Neural cell (in vitro differentiated cells): ENCODE results near the gene NUTM2B. TPM values are rescaled to one million over a fixed set of nuclear protein-coding genes. Genes with fewer than 3 reads are reported as not detected.
"Not testable (repeated sequence)": the region's sequence is repeated elsewhere in the genome, so short reads cannot be mapped to it uniquely, and the experiment has no call there.

Experiments
- H2AFZ ChIP-seq: fragments of 200-600, 300-800 bp; sonication (generic), shearing (Covaris generic); 2 replicates; pipeline ENCODE4 v1.6.0; 2014; ENCODE audit warnings: low read depth, mild to moderate bottlenecking, antibody characterized with exemption, low read length, moderate library complexity
- H3F3A ChIP-seq: fragments of 200-600 bp; shearing (Covaris generic); 2 replicates; pipeline ENCODE4 v1.6.1; 2016; ENCODE audit warnings: mild to moderate bottlenecking, moderate library complexity, mixed read lengths, antibody characterized with exemption, low read length; ENCODE audit not compliant: insufficient read depth, poor library complexity, severe bottlenecking
- H3K27ac ChIP-seq: fragments of 200-600, 300-800 bp; sonication (generic), shearing (Covaris generic); 2 replicates; pipeline ENCODE4 v1.5.1; 2014; ENCODE audit warnings: mild to moderate bottlenecking, low read length, moderate library complexity
- H3K27me3 ChIP-seq: fragments of 300-800, 200-600 bp; sonication (generic), shearing (Covaris generic); 2 replicates; pipeline ENCODE4 v1.6.0; 2014; ENCODE audit warnings: mild to moderate bottlenecking, low read depth, low read length, moderate library complexity; ENCODE audit not compliant: insufficient read depth
- H3K36me3 ChIP-seq: fragments of 300-800, 200-600 bp; sonication (generic), shearing (Covaris generic); 2 replicates; pipeline ENCODE4 v1.5.1; 2014; ENCODE audit warnings: mild to moderate bottlenecking, antibody characterized with exemption, low read length, moderate library complexity; ENCODE audit not compliant: insufficient read depth
- H3K4me2 ChIP-seq: fragments of 300-800, 200-600 bp; sonication (generic), shearing (Covaris generic); 2 replicates; pipeline ENCODE4 v1.6.0; 2014; ENCODE audit warnings: mild to moderate bottlenecking, low read length
- H3K4me3 ChIP-seq: fragments of 300-800, 200-600 bp; sonication (generic), shearing (Covaris generic); 2 replicates; pipeline ENCODE4 v1.5.1; 2014; ENCODE audit warnings: mild to moderate bottlenecking, low read length, moderate library complexity
- H3K79me2 ChIP-seq: fragments of 200-600 bp; shearing (Covaris generic); replicated peaks from 2 replicates; pipeline ENCODE4 v1.6.0; 2014; ENCODE audit warnings: mild to moderate bottlenecking, low read length, moderate library complexity; ENCODE audit not compliant: insufficient read depth
- H3K9ac ChIP-seq: fragments of 300-800, 200-600 bp; sonication (generic), shearing (Covaris generic); 2 replicates; pipeline ENCODE4 v1.6.1; 2016; ENCODE audit warnings: mild to moderate bottlenecking, low read length, mixed read lengths
- H3K9me2 ChIP-seq: fragments of 200-600 bp; shearing (Covaris generic); 2 replicates; pipeline ENCODE4 v1.6.1; 2016; ENCODE audit warnings: mild to moderate bottlenecking, low read length, mixed read lengths; ENCODE audit not compliant: insufficient read depth
- H3K9me3 ChIP-seq: fragments of 200-600, 300-800 bp; sonication (generic), shearing (Covaris generic); 2 replicates; pipeline ENCODE4 v1.6.1; 2016; ENCODE audit warnings: mild to moderate bottlenecking, mixed run types, low read length, moderate library complexity, mixed read lengths
- H4K20me1 ChIP-seq: fragments of 200-600 bp; shearing (Covaris generic); 2 replicates; pipeline ENCODE4 v1.6.1; 2016; ENCODE audit warnings: mild to moderate bottlenecking, mixed run types; ENCODE audit not compliant: insufficient read depth
- polyA plus RNA-seq: library from polyadenylated mRNA; depleted of rRNA; stranded (reverse); fragments of >200 nt; gene quantifications from 2 replicates; pipeline ENCODE4 v1.2.3, GENCODE V29; 2014

NUTM2B gene
- polyA plus RNA-seq, 1 donor from 2014 or later = 3.5 TPM

DNA sequence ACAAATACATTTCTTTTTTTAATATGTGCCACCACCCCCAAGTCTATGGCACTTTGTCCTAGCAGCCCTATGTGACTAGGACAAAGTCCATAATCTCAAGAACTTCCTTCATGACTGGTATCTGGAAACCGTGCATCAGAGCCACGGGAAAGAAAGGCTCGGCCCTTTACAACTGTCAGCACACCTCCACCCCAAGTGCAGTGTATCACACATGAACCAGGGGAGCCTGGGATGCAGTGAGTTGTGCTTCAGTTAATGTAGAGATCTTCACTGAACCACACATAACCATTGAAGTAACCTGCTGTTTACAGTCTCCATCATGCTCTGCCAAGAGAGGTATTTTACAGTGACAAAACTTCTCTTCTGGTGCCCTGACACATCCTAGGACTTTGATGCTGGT lies 11.9 kb downstream of the NUTM2B start:
- H3K9me2 ChIP-seq, H3K9me3 ChIP-seq, H3K79me2 ChIP-seq, H3K4me3 ChIP-seq, H3K36me3 ChIP-seq, H3K4me2 ChIP-seq, H3F3A ChIP-seq, H4K20me1 ChIP-seq, H3K27me3 ChIP-seq, H3K27ac ChIP-seq, H3K9ac ChIP-seq, H2AFZ ChIP-seq: not testable (repeated sequence)

DNA sequence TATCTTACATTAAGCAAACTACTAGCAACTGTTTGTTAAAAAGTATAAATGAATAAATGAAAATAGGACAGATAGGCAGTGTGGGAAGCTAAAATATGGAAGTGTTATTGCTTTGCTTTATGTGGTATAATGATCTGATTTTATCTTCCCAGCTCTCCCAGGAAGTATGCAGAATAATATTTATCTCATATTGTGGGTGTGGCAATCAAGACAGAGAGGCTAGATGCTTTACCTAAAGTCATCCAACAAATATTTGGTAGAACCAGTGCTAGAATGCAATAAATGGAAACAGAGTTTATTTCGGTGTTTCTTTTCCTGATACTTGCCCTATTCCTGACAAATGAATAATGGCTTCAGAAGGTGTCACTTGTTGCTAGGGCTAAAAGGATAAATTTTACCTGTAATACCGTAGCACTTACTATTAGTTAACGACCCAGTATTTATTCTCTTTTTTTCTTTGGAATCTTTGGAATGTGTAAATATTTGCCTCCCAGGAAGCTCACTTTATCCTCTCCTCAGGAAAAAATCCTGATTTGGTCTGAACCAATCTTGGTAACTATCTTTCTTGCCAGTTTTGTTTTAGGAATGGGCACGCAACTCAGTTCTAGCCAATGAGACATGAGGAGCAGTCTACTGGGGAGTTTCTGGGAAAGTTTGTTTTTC lies 14.0 kb downstream of the NUTM2B start:
- not testable (repeated sequence) for H3K27ac ChIP-seq, H3K4me3 ChIP-seq, H2AFZ ChIP-seq, H3K79me2 ChIP-seq, H3K36me3 ChIP-seq, H3K9me2 ChIP-seq, H3K27me3 ChIP-seq, H3K4me2 ChIP-seq, H3K9me3 ChIP-seq, H3F3A ChIP-seq, H4K20me1 ChIP-seq, H3K9ac ChIP-seq

DNA sequence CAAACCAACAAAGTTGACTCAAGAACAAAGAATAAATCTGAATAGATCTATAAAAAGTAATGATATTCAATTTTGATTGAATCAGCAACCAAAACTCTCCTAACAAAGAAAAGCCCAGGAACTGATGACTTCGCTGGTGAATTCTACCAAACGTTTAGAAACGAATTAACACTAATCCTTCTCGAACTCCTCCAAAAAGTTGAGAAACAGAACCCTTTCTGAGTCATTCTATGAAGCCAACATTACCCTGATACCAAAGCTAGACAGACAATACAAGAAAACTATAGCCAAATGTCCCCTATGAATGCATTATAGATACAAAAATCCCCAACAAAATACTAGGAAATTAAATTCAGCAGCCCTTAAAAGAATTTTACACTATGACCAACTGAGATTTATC lies 17.0 kb downstream of the NUTM2B start:
- not testable (repeated sequence) for H3K9me3 ChIP-seq, H3K27me3 ChIP-seq

DNA sequence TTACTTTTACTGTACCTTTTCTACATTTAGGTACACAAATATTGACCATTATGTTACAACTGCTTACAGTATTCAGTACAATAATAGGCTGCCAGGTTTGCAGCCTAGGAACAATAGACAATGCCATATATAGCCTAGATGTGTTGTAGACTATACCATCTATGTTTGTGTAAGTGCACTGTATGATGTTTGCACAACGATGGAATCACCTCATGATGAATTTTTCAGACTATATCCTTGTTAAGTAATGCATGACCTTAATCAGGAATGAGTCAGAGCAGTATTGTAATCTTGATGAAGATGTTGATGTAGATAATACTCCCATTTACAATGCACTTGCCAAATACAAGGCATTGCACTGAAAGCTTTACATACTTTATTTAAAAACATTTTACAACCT lies 23.6 kb downstream of the NUTM2B start:
- H3K9ac ChIP-seq, H3K27ac ChIP-seq, H2AFZ ChIP-seq, H4K20me1 ChIP-seq, H3K4me3 ChIP-seq, H3F3A ChIP-seq, H3K9me3 ChIP-seq, H3K27me3 ChIP-seq, H3K79me2 ChIP-seq, H3K4me2 ChIP-seq, H3K36me3 ChIP-seq, H3K9me2 ChIP-seq: not testable (repeated sequence)

More for the DNA sequence above, 17.0 kb downstream of the NUTM2B start:
- not testable (repeated sequence) for H2AFZ ChIP-seq, H3F3A ChIP-seq, H3K9me2 ChIP-seq, H3K36me3 ChIP-seq, H4K20me1 ChIP-seq, H3K27ac ChIP-seq, H3K4me3 ChIP-seq, H3K4me2 ChIP-seq, H3K79me2 ChIP-seq, H3K9ac ChIP-seq

- not testable (repeated sequence) for H2AFZ ChIP-seq, H3K4me2 ChIP-seq, H3K79me2 ChIP-seq, H3K27me3 ChIP-seq, H3F3A ChIP-seq, H3K9me2 ChIP-seq, H3K36me3 ChIP-seq, H3K9ac ChIP-seq, H3K9me3 ChIP-seq, H3K27ac ChIP-seq, H3K4me3 ChIP-seq, H4K20me1 ChIP-seq
Observed at GRCh38 chr10:79744844-79745243, 41.8 kb downstream of the NUTM2B start.

DNA sequence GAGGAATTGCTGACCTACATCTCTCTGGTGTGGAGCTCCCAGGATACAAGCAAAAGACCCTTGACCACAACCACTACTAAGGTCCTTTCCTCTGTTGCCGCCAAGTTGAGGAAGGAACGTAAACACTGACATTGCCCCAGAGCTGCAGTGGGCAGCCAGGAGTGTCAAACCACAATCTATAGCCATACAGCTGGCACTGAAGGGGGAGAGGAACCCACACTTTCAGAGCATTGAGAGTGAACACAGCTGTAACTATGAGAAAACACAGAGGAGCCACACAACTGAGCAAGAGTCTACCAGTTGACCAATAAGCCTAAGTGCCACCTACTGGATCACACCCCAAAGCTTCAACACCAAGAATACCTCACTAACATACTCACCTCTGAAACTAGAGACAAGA lies 45.5 kb downstream of the NUTM2B start:
- not testable (repeated sequence) for H4K20me1 ChIP-seq, H3K4me2 ChIP-seq, H3K9ac ChIP-seq, H3K79me2 ChIP-seq, H3K27me3 ChIP-seq, H3K9me3 ChIP-seq, H3F3A ChIP-seq, H3K4me3 ChIP-seq, H3K9me2 ChIP-seq, H2AFZ ChIP-seq, H3K27ac ChIP-seq, H3K36me3 ChIP-seq

- not testable (repeated sequence) for H3K4me2 ChIP-seq, H3K27ac ChIP-seq
Observed at GRCh38 chr10:79753601-79754000, 50.6 kb downstream of the NUTM2B start.

GRCh38 chr10:79758297-79758993 lies 55.4 kb downstream of the NUTM2B start:
- not testable (repeated sequence) for H3K4me3 ChIP-seq, H3K27ac ChIP-seq, H3K4me2 ChIP-seq, H3K79me2 ChIP-seq, H3K27me3 ChIP-seq, H3F3A ChIP-seq, H2AFZ ChIP-seq, H3K9me3 ChIP-seq, H3K9ac ChIP-seq, H4K20me1 ChIP-seq, H3K9me2 ChIP-seq, H3K36me3 ChIP-seq

More at GRCh38 chr10:79753601-79754000, 50.6 kb downstream of the NUTM2B start:
- H3K4me3 ChIP-seq, H3K9ac ChIP-seq, H3K36me3 ChIP-seq, H3K9me3 ChIP-seq, H3K27me3 ChIP-seq, H3F3A ChIP-seq, H4K20me1 ChIP-seq, H3K9me2 ChIP-seq, H2AFZ ChIP-seq, H3K79me2 ChIP-seq: not testable (repeated sequence)
